ENCODE results near the gene GPR34.
A peak's percentile ranks its signal among the peaks of the same experiment; 100 is the strongest.

DNA sequence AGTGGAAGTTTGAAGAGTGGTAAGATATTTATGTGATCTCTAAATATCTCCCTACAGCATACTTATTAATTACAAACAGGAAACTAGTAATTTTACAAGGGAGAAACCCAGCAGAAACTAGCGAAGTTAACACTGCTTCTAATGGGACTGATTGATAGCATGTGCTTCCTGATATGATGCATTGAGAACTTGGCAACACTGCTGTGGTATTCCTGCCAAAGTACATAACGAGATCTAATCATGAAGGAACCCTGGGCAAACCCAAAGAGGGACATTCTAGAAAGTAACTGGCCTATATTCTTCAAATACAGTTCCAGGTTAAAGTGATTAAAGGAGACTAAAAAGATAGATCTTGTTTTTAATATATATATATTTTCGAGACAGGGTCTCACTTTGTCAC is 4.6 kb upstream of the GPR34 start:
- TF ChIP-seq, protein P1, sequence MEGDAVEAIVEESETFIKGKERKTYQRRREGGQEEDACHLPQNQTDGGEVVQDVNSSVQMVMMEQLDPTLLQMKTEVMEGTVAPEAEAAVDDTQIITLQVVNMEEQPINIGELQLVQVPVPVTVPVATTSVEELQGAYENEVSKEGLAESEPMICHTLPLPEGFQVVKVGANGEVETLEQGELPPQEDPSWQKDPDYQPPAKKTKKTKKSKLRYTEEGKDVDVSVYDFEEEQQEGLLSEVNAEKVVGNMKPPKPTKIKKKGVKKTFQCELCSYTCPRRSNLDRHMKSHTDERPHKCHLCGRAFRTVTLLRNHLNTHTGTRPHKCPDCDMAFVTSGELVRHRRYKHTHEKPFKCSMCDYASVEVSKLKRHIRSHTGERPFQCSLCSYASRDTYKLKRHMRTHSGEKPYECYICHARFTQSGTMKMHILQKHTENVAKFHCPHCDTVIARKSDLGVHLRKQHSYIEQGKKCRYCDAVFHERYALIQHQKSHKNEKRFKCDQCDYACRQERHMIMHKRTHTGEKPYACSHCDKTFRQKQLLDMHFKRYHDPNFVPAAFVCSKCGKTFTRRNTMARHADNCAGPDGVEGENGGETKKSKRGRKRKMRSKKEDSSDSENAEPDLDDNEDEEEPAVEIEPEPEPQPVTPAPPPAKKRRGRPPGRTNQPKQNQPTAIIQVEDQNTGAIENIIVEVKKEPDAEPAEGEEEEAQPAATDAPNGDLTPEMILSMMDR (IDR thresholded peaks at IDR 0.05) = no peak
- peak; percentile 52 for TF ChIP-seq POLR2AphosphoS5 (IDR thresholded peaks at IDR 0.05)

All from prostate gland (tissue), 2 donors.